ENCODE data around the gene KLHL26.

Gene KLHL26

DNA sequence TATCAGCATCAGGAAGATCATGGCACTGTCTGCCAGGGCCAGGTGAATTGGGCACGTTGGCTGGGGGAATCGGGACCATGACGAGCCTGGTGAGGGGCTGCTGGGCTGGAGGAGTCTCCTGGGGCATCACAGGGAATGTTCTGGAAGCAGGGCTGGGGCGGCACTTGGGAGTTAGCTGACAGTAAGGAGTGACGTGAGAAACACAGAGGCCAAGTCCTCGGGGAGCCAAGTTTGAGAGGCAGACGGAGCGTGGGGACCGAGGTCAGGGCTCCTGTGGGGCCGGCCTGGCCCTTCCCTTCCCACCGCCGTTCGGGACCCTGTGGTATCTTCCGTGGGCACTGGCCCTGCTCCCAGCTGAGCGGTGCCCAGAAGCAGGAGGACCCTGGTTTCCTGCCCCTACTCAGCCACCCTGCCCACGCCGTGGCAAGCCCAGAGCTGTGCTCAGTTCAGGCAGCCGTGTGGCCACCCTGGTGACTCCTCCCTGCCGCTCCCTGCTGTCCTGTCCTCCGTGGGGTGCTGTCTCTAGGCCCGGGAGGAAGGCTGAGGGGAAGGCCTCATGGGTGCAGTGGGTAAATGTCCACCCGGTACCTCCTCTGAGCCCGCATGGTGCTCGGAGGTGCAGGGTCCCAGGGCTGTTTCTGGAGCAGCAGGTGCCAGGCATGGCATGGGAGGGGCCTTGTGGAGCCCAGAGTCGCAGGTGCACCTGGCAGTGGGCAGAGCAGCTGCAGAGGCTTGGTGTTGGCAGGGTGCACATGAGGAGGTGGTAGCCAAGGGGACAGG lies 71.8 kb downstream of the KLHL26 start:
- Histone ChIP-seq H3K36me3 (ENCODE audit: insufficient read depth, low read length) (no peaks in the 10 kb centered on the region), H3K9ac (ENCODE audit: low read length) (no peak overlapping the region), H3K4me3 (ENCODE audit: low read depth in 1 of 2, low read length in 2 of 2) (no peak overlapping the region), H3K27ac (ENCODE audit: low read depth, low read length) (no peak overlapping the region), H3K9me3 (ENCODE audit: low read length) (no peaks in the 10 kb centered on the region), H3K4me1 (ENCODE audit: insufficient read depth, low read length) (peaks cover 9% of the 10 kb centered on the region), H3K27me3 (ENCODE audit: control insufficient read depth in 1 of 2, insufficient read depth in 2 of 2, low read length in 2 of 2) (no peaks in the 10 kb centered on the region)

DNA sequence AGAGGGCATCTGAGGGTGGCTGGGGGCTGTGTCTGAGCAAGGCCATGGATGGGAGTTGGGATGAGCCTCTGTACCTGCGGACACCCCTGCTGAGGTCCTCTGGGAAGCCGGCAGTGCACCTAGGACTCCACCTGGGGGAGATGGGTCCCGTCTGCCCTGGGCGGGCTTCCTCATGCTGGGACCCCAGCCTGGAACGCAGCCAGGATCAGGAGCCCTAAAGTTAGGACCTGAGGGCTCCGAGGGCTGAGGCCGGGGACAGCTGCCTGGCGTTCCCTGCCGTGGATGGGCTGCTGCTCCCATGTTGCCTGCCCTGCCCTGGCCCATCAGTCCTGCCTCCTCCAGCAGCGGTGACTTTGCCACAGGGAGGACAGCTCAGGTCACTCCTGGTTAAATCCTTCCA lies 72.7 kb downstream of the KLHL26 start:
- H3K4me3 ChIP-seq (ENCODE audit: low read depth in 1 of 2, low read length in 2 of 2): no peak overlapping the region
- H3K9ac ChIP-seq (ENCODE audit: low read length): no peak overlapping the region
- no peaks in the 10 kb centered on the region for H3K27me3 ChIP-seq (ENCODE audit: control insufficient read depth in 1 of 2, insufficient read depth in 2 of 2, low read length in 2 of 2)
- no peak overlapping the region for H3K27ac ChIP-seq (ENCODE audit: low read depth, low read length)
- peaks cover 9% of the 10 kb centered on the region for H3K4me1 ChIP-seq (ENCODE audit: insufficient read depth, low read length)
- no peaks in the 10 kb centered on the region for H3K9me3 ChIP-seq (ENCODE audit: low read length)
- no peaks in the 10 kb centered on the region for H3K36me3 ChIP-seq (ENCODE audit: insufficient read depth, low read length)

DNA sequence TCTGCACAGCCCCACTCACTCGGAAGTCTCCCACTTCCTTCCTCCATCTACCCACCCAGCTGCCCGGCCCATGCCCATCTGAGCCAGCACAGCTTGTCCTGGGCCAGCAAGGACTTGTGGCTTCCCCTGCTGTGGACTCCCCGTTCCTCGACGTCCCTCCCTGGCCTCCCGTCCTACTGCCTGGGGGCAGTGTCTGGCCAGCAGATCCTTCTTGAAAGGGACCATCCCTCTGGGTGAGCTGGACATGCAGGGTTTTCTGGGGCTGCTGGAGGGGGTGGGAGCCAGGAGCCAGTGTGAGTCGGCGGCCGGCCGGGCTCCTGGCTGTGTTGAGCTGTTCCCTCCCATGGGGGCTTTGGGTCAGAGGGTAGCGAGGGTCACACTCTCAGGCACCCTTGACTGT lies 73.4 kb downstream of the KLHL26 start:
- Histone ChIP-seq H3K4me1 (ENCODE audit: insufficient read depth, low read length) (peaks cover 9% of the 10 kb centered on the region), H3K4me3 (ENCODE audit: low read depth in 1 of 2, low read length in 2 of 2) (no peak overlapping the region)

DNA sequence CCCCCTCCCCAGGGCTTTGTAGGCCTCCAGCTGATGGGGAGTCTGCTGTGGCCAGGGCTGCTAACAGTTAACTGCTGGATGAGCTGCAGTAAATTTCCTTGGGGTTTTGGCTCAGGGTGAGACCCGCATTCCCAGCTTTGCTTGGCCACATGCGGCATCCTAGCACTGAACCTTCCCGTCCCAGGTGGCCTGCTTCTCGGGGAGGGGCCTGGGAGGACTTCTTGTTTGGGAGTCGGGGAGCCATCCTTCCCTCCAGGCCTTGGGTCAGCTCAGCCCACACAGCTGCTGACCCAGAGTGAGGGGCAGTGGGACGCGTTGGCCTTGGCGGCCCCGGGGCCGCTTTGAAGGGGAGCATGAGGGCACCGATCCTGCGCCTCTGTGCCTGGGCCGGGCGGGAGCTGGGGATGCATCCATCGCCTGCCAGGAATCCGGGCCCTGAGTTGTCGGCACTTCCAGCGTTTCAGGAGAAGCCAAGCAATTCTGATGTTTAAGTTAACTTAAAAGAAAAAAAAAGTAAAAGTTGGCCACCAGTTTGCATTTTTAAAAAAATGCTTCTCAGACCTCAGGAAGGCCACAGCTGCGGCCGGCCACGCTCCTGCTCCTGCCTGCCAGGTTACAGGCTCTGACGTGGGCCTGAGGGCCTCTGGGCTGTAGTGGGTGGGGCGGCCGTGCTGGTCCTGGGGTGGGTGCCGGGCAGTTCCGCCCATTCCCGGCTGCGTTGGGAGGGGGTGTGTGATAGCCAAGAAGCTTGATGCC lies 74.3 kb downstream of the KLHL26 start:
- Histone ChIP-seq H3K27ac (ENCODE audit: low read depth, low read length) (no peak overlapping the region), H3K4me3 (ENCODE audit: low read depth in 1 of 2, low read length in 2 of 2) (peak overlapping the region in 1 of 2 donors; percentile 35), H3K4me1 (ENCODE audit: insufficient read depth, low read length) (peaks cover 9% of the 10 kb centered on the region)

More for the DNA sequence above, 73.4 kb downstream of the KLHL26 start:
- Histone ChIP-seq H3K9ac (ENCODE audit: low read length) (no peak overlapping the region), H3K27ac (ENCODE audit: low read depth, low read length) (no peak overlapping the region), H3K9me3 (ENCODE audit: low read length) (no peaks in the 10 kb centered on the region), H3K27me3 (ENCODE audit: control insufficient read depth in 1 of 2, insufficient read depth in 2 of 2, low read length in 2 of 2) (no peaks in the 10 kb centered on the region), H3K36me3 (ENCODE audit: insufficient read depth, low read length) (no peaks in the 10 kb centered on the region)

DNA sequence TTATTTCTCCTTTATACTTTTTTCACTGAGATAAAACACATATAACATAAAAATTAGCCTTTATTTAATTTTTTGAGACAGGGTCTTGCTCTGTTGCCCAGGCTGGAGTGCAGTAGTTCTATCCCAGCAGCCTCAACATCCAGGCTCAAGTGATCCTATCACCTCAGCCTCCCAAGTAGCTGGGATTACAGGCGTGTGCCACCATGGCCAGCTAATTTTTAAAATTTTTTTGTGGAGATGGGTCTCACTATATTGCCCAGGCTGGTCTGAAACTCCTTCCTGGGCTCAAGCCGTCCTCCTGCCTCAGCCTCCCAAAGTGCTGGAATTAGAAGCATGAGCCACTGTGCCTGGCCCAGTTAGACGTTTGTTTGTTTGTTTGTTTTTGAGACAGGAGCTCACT lies 75.1 kb downstream of the KLHL26 start:
- no peak overlapping the region for H3K9ac ChIP-seq (ENCODE audit: low read length)
- no peaks in the 10 kb centered on the region for H3K36me3 ChIP-seq (ENCODE audit: insufficient read depth, low read length)
- no peaks in the 10 kb centered on the region for H3K27me3 ChIP-seq (ENCODE audit: control insufficient read depth in 1 of 2, insufficient read depth in 2 of 2, low read length in 2 of 2)
- no peak overlapping the region for H3K4me3 ChIP-seq (ENCODE audit: low read depth in 1 of 2, low read length in 2 of 2)
- H3K9me3 ChIP-seq (ENCODE audit: low read length): no peaks in the 10 kb centered on the region
- H3K4me1 ChIP-seq (ENCODE audit: insufficient read depth, low read length): peaks cover 9% of the 10 kb centered on the region
- H3K27ac ChIP-seq (ENCODE audit: low read depth, low read length): no peak overlapping the region

More for the DNA sequence above, 74.3 kb downstream of the KLHL26 start:
- H3K36me3 ChIP-seq (ENCODE audit: insufficient read depth, low read length): no peaks in the 10 kb centered on the region
- H3K9me3 ChIP-seq (ENCODE audit: low read length): no peaks in the 10 kb centered on the region
- H3K9ac ChIP-seq (ENCODE audit: low read length): no peak overlapping the region
- H3K27me3 ChIP-seq (ENCODE audit: control insufficient read depth in 1 of 2, insufficient read depth in 2 of 2, low read length in 2 of 2): no peaks in the 10 kb centered on the region

DNA sequence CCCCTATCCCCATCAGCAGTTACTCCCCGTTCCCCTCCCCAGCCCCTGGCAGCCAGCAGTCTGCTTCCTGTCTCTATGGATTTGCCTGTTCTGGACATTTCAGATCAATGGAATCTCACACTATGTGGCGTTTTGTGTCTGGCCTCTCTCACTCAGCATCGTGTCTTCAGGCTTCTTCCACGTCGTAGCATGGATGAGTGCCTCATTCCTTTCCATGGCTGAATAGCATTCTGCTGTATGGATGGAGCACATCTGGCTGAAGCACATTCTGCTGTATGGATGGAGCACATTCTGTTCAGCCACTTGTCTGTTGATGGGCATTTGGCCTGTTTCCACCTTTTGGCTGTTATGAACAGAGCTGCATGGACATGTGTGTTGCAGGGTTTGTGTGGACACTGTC lies 76.2 kb downstream of the KLHL26 start:
- H3K27ac ChIP-seq (ENCODE audit: low read depth, low read length): no peak overlapping the region
- no peaks in the 10 kb centered on the region for H3K9me3 ChIP-seq (ENCODE audit: low read length)
- H3K36me3 ChIP-seq (ENCODE audit: insufficient read depth, low read length): no peaks in the 10 kb centered on the region
- H3K4me3 ChIP-seq (ENCODE audit: low read depth in 1 of 2, low read length in 2 of 2): no peak overlapping the region
- H3K4me1 ChIP-seq (ENCODE audit: insufficient read depth, low read length): peaks cover 9% of the 10 kb centered on the region
- H3K9ac ChIP-seq (ENCODE audit: low read length): no peak overlapping the region
- H3K27me3 ChIP-seq (ENCODE audit: control insufficient read depth in 1 of 2, insufficient read depth in 2 of 2, low read length in 2 of 2): no peaks in the 10 kb centered on the region

DNA sequence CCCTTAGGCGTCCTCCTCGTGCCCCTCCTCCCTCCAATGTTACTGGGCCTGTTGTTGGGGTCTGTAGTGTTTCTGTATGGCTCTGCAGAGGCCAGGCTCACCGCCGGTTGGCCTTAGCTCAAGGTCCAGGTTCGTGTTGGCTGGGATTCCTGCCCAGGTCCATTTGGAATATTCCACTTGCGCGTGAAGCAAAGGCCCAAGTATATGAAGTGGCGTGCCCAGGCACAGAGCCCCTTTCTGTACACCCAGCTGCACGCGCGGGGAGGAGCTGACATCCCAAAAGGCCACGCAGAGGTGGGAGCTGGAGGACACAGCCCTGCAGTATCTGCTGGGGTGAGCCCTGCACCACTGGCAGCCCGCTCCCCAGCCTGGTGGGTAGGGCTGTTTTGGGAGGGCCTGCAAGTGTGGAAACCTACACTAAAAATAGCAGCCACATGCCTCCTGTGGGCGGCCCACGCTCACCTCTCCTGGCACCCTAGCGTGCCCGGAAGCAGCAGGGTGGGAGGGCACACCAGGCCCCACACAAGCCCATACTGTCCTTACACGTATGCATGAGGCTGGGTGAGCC lies 76.8 kb downstream of the KLHL26 start:
- Histone ChIP-seq H3K4me3 (ENCODE audit: low read depth in 1 of 2, low read length in 2 of 2) (no peak overlapping the region), H3K4me1 (ENCODE audit: insufficient read depth, low read length) (peaks cover 9% of the 10 kb centered on the region), H3K9me3 (ENCODE audit: low read length) (no peaks in the 10 kb centered on the region), H3K27me3 (ENCODE audit: control insufficient read depth in 1 of 2, insufficient read depth in 2 of 2, low read length in 2 of 2) (no peaks in the 10 kb centered on the region), H3K27ac (ENCODE audit: low read depth, low read length) (no peak overlapping the region), H3K36me3 (ENCODE audit: insufficient read depth, low read length) (no peaks in the 10 kb centered on the region), H3K9ac (ENCODE audit: low read length) (no peak overlapping the region)

DNA sequence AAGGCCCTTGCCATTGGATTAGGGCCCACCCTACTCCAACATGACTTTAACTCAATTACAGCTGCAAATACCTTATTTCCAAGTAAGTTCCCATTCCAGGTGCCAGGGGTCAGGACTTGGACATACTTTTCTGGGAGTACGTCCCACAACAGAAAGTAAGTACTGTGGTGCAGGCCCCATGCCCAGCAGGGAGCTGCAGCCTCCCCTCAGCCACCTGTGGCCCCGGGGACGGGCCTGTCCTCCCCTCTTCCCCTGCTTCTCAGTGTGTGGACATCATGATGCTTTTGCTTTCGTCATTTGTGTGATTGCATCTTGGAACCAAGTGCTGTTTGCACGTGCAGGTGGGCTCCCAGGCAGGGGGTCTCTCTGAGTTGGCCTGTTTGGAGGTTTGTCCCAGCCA lies 78.6 kb downstream of the KLHL26 start:
- Histone ChIP-seq H3K4me1 (ENCODE audit: insufficient read depth, low read length) (peaks cover 9% of the 10 kb centered on the region), H3K9me3 (ENCODE audit: low read length) (no peaks in the 10 kb centered on the region), H3K9ac (ENCODE audit: low read length) (no peak overlapping the region), H3K27ac (ENCODE audit: low read depth, low read length) (no peak overlapping the region), H3K4me3 (ENCODE audit: low read depth in 1 of 2, low read length in 2 of 2) (no peak overlapping the region), H3K36me3 (ENCODE audit: insufficient read depth, low read length) (no peaks in the 10 kb centered on the region), H3K27me3 (ENCODE audit: control insufficient read depth in 1 of 2, insufficient read depth in 2 of 2, low read length in 2 of 2) (no peaks in the 10 kb centered on the region)

DNA sequence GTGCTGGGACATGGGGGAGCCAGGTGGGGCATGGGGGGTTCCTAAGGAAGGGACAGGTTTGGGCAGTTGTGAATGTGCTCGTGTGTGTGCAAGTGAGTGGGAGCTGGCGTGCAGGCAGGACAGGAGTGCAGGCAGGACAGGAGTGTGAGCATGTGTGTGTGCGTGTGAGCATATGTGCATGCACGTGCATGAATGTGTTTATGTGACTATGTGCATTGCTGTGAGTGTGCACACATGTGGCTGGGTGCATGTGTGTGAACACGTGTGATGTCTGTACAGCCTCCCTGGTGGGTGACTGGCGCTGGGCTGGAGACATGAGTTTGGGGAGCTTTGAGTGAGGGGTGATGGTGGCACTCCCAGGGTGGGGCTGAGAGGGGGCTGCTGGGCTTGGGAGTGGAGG lies 80.0 kb downstream of the KLHL26 start:
- no peaks in the 10 kb centered on the region for H3K9me3 ChIP-seq (ENCODE audit: low read length)
- no peaks in the 10 kb centered on the region for H3K27me3 ChIP-seq (ENCODE audit: control insufficient read depth in 1 of 2, insufficient read depth in 2 of 2, low read length in 2 of 2)
- H3K9ac ChIP-seq (ENCODE audit: low read length): no peak overlapping the region
- no peak overlapping the region for H3K27ac ChIP-seq (ENCODE audit: low read depth, low read length)
- H3K4me3 ChIP-seq (ENCODE audit: low read depth in 1 of 2, low read length in 2 of 2): no peak overlapping the region
- H3K36me3 ChIP-seq (ENCODE audit: insufficient read depth, low read length): no peaks in the 10 kb centered on the region
- no peaks in the 10 kb centered on the region for H3K4me1 ChIP-seq (ENCODE audit: insufficient read depth, low read length)

DNA sequence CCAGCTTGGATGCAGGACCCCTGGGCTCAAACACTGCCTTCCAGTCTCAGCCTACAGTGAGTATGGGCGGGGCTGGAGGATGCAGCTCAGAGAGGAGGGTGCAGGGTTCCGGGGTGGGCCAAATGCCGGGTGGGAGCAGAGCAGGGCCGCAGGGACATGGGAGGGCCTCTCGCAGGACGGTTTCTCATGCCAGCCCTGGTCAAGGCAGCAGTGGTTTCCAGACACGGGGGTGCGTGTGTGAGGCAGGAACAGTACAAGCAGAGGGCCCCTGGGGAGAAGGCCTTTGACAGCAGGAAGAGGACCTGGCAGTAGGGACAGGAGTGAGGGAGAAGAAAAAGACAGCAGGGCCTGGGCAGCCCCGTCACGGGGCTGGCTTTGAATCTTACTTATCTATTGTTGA lies 80.8 kb downstream of the KLHL26 start:
- no peaks in the 10 kb centered on the region for H3K9me3 ChIP-seq (ENCODE audit: low read length)
- H3K27me3 ChIP-seq (ENCODE audit: control insufficient read depth in 1 of 2, insufficient read depth in 2 of 2, low read length in 2 of 2): no peaks in the 10 kb centered on the region
- no peak overlapping the region for H3K9ac ChIP-seq (ENCODE audit: low read length)
- no peaks in the 10 kb centered on the region for H3K4me1 ChIP-seq (ENCODE audit: insufficient read depth, low read length)
- H3K36me3 ChIP-seq (ENCODE audit: insufficient read depth, low read length): no peaks in the 10 kb centered on the region
- no peak overlapping the region for H3K4me3 ChIP-seq (ENCODE audit: low read depth in 1 of 2, low read length in 2 of 2)
- H3K27ac ChIP-seq (ENCODE audit: low read depth, low read length): no peak overlapping the region

DNA sequence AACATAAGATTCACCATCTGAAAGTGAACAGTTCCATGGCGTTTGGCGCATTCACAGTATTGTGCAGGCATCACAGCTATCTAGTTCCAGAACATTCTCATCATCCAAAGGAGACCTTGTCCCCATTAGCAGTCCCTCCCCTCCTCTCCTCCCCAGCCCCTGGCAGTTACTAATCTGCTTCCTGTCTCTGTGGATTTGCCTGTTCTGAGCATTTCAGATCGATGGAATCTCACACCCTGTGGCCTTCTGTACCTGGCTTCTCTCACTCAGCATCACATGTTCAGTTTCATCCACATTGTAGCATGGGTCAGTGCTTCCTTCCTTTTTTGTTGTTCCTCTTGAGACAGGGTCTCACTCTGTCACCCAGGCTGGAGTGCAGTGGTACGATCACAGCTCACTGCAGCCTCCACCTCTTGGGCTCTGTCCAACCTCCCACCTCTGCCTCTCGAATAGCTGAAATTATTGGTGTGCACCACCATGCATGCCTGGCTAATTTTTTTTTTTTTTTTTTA lies 81.2 kb downstream of the KLHL26 start:
- Histone ChIP-seq H3K36me3 (ENCODE audit: insufficient read depth, low read length) (no peaks in the 10 kb centered on the region), H3K4me1 (ENCODE audit: insufficient read depth, low read length) (no peaks in the 10 kb centered on the region), H3K9ac (ENCODE audit: low read length) (no peak overlapping the region), H3K27me3 (ENCODE audit: control insufficient read depth in 1 of 2, insufficient read depth in 2 of 2, low read length in 2 of 2) (no peaks in the 10 kb centered on the region), H3K9me3 (ENCODE audit: low read length) (no peaks in the 10 kb centered on the region), H3K4me3 (ENCODE audit: low read depth in 1 of 2, low read length in 2 of 2) (no peak overlapping the region), H3K27ac (ENCODE audit: low read depth, low read length) (no peak overlapping the region)
